22Rv1 (cell line): Measurements from ENCODE around the gene KLF3.

Experiments
- H3K27ac ChIP-seq: fragments of 450-650 bp; 2 replicates; pipeline ENCODE4 v1.5.1; 2017
- CTCF ChIP-seq: fragments of 450-650 bp; IDR thresholded peaks from 2 replicates; pipeline ENCODE4 v1.5.1; 2017; ENCODE audit warnings: mild to moderate bottlenecking
- ZFX ChIP-seq: fragments of 450-650 bp; IDR thresholded peaks from 2 replicates; pipeline ENCODE4 v1.6.1; 2017; ENCODE audit warnings: antibody characterized with exemption, borderline replicate concordance

Gene KLF3

GRCh38 chr4:38656111-38656510 is 7.9 kb upstream of the KLF3 start:
- no peak for TF ChIP-seq ZFX
- no peak overlapping the region for H3K27ac ChIP-seq

- no peak overlapping the region for H3K27ac ChIP-seq
- TF ChIP-seq CTCF (no peak), ZFX (no peak)
These were observed 4.7 kb upstream of the KLF3 start for GRCh38 chr4:38659346-38659745.

DNA sequence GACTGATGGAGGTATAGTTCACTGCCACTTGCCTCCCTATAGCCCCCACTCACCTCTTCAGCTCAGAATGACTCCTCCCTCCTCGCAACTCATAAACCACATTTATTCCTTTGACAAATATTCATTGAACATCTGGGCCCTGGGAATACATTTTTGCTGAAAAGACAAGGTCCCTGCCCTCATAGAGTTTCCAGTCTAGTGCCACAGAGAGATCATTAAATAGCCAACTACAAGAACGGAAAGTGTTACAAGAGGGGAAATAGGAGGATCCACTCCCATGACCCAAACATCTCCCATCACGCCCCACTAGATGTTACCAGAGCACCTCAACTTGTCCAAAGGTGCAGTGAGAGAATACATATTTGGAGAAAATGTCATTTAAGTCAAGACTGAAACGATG is 3.2 kb upstream of the KLF3 start:
- TF ChIP-seq ZFX, result no peak
- TF ChIP-seq CTCF, result no peak
- H3K27ac ChIP-seq, result no peak overlapping the region

GRCh38 chr4:38661371-38661770 is 2.6 kb upstream of the KLF3 start:
- TF ChIP-seq ZFX (no peak), CTCF (no peak)
- H3K27ac ChIP-seq, result no peak overlapping the region

GRCh38 chr4:38662522-38663089 is 1.4 kb upstream of the KLF3 start:
- peak overlapping the region; percentile 96 for H3K27ac ChIP-seq
- TF ChIP-seq ZFX (no peak), CTCF (no peak)

GRCh38 chr4:38663090-38663800 is 754 bp upstream of the KLF3 start:
- TF ChIP-seq CTCF, result no peak
- no peak for TF ChIP-seq ZFX
- peak overlapping the region; percentile 96 for H3K27ac ChIP-seq

GRCh38 chr4:38664706-38665401 is 855 bp downstream of the KLF3 start:
- peak overlapping the region; percentile 96 for H3K27ac ChIP-seq
- TF ChIP-seq ZFX, result no peak
- TF ChIP-seq CTCF, result no peak
